Measurements from ENCODE around the gene FHIT.

The FHIT gene

DNA sequence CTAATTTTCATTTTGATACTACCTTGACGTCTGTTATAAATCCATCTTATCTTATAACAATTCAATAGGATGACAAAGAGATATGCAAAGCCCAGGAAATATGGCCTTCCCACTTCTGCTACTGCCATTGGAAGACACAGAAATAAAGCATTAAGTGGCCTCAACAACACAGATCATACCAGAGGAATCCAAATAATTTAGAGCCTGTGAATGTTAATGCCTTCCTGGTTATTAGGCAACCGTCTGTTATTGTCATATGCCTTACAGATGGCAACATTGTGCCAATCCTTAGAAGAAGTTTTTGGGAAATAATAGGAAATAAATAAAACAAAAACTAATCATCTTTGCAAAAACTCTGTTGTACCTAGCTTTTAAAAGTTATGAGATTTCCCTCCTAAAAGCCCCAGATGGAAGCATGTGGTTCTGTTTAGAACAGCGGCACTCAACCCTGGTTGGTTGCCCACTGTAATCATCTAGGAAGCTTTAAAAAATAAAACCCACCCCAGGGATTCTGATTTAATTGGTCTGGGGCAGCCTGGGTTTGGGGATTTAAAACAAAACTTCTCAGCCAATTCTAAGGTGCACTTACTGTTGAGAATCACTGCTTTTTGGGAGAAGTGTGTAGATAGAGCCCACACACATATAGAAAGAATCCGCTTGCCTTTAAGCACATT, 1496.7 kb downstream of the FHIT start:
- DNase-seq (ENCODE audit: low spot score) (no peak), FAIRE-seq (no peak)

DNA sequence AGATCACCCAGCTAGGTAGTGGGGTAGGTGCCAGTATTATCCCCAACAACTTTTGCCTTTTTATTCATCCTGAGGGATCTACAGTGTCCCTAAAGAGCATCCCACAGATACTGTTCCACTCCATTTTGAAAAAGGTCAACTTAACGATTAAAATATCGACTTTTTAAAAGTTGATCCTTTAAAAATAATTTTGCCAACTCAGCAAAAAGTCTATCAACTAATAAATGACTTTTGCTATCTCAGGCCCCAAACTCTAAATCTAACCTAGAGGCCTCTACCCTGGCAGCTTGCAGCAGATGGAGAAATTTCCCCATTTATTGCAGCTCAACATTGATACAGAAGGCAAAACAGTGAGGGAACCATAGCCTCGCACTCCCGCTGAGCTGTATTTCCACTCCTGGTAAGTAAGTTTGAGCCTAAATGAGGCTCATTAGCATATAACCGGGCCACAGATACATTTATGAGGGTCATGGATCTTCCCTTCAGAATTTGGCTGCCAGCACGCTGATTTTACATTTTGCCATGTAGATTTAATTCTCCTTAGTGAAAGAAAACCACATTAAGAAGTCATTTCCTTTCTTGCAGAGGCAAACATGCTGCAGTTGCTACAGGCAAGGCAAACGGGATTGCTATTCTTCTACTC, 1497.3 kb downstream of the FHIT start:
- no peak for DNase-seq (ENCODE audit: low spot score)
- FAIRE-seq: no peak

DNA sequence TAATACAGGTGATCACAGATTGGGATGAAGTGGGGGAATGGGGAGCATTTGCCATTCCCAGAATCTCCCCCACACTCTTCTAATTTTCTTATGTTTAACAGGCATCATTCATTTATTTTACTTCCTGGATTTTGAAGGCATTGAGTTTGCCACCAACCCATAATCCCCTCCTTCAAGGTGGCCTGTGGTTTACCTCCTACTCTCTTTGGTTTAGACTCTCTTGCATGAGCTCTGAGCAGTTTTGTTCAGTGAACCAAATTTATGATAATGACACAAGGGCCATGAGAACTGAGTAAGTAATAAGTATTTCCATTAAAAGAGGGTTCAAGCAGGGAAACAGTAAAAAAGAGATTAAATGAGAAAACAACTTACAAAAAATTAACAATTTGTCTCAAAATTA, 1498.3 kb downstream of the FHIT start:
- no peak for DNase-seq (ENCODE audit: low spot score)
- FAIRE-seq: no peak

DNA sequence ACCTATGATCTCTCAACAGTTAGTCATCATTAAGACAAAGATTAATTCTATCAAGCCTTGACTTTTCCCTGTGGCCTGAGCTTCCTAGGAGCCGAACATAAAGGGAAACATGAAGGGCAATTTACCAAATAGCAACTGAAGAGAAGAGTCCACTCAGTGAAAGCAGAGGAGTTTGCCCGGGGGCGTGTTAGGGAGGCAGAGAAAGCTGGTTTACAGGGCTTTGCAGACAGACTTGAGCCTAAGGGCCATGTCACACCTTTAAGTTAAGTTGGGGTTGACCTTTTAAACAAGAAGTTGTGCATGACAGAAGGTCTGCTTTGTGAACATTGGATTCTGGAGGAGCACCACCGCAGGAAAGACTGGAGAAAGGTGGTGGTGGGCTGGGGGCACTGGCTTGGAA, 1499.6 kb downstream of the FHIT start:
- DNase-seq (ENCODE audit: low spot score) (no peak), FAIRE-seq (no peak)

DNA sequence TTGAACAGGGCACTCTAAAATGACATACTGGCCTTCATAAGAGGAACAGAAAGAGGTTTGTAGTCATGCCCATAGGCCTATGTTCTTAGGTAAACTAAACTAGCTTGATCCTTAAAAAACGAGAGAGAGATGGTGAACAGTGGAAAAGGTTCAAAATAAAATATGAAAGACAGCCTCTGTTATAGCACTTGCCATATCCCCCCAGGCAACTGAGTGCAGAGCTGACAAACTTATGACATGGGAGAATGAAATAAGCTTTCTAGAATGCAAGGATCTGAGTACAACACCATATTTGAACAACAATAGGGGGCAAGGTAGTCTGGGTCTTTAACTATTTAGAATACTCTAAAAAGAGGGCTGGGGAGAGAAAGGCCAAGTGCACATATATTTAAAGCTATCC, 1500.9 kb downstream of the FHIT start:
- FAIRE-seq (no peak), DNase-seq (ENCODE audit: low spot score) (no peak)

DNA sequence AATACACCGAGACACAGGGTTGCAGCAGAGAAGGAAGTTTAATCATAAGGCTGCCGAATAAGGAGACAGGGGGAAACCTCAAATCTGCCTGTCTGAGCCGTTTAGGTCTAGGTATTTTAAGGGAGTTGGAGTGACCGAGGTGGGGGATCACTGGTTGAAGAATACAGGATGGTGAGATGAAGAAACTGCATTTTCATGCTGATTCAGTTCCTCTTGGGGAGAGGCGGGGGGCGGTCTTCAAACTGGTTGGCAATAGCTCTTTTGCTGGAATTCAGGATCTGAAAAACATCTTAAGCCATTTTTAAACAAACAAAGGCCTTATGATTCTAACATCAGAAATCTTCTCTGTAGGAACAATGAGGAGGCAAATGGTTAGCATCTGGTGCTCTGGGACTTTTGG, 1502.0 kb downstream of the FHIT start:
- DNase-seq (ENCODE audit: low spot score): no peak
- no peak for FAIRE-seq

DNA sequence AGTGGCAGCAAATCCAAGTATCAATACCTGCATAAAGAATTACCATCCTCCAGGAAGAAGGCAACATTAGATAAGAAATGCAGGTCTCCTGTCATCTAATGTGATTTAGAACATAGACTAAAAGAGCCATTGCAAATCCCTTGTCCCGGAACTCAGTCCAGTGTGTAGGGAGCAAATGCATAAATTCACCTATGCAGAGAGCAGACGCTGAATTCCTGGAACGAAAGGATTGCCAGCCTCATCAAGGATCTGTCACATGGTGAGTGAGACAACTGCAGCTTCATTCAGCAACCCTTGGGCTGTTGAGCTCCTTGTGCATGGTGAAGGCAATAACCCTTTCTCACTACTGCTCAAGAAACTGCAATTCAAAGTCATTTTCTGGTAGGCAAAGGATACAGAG, 1504.7 kb downstream of the FHIT start:
- DNase-seq (ENCODE audit: low spot score) (no peak), FAIRE-seq (no peak)

DNA sequence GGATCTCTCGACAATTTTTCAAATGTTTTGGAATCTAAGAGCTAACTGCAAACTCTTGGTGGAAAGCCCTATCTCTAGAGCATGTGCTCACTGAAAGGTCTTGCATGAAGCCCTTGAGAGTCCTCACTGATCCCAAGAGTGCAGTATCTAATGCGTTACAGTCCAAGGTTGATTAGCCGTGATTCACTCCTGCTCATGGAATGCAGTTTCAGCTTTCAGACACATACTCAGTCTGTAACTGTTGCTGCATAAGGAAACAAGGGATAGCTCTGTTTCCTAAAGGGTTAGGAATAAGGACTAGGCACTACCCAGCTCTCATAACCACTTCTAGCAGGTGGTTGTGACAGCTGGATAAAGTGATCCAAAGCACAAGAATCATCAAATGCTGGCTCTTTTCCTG, 1514.0 kb downstream of the FHIT start:
- FAIRE-seq: no peak
- DNase-seq (ENCODE audit: low spot score): no peak

DNA sequence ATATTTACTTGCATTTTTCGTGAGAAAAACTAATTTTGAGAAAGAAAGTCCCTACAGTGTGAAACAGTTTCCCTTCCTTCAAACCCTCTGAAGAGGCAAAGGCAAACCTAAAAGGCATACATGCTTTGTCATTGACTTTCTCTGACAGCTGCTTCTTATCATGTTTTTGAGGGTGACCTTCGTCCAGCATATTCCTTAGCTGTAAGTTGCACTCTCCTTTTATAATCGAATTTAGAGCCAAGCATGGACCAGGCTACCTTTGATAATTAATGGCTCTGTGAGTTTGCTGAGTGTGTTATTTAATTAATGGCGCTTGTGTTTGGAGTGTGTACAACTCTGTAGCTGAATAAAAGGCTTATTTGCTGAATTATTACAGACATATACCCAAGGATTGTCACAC, 1517.2 kb downstream of the FHIT start:
- FAIRE-seq: no peak

DNA sequence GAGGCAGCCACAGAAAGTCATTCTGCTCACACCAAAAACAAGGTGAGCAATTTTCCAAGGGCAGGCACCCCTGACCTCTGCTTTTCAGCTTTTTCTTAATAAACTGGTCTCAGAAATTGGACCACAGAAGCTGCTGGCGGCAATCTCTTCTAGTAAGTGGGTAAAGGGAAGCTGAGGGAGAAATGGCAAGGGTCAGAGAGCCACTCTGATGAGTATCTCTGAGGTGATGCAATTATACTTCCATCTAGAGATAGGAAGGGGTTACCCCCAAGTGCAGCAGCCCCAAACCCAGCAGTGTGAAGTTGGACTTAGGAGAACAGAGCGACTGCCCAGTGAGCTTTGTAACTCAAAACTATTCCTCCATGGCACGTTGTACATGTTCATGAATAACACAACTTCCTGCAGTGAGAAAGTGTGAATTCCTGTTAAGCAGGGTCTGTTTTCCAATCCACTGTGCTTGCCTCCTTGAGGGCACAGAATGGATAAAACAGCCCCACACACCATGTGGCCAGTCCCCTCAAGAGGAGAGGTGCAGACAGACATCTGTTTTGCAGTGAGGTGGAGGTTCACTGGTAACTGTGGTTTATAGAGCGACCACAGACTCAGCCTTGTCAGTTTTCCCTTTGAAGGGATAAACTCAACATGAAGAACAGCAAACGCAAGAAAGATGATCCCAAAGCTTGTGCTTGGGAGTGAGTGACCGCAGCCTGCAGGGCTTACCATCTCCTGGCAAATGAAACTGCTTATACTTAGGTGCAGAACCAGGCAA, 1518.0 kb downstream of the FHIT start:
- FAIRE-seq (no peak), DNase-seq (ENCODE audit: low spot score) (no peak)

More for the DNA sequence above, 1517.2 kb downstream of the FHIT start:
- no peak for DNase-seq (ENCODE audit: low spot score)

DNA sequence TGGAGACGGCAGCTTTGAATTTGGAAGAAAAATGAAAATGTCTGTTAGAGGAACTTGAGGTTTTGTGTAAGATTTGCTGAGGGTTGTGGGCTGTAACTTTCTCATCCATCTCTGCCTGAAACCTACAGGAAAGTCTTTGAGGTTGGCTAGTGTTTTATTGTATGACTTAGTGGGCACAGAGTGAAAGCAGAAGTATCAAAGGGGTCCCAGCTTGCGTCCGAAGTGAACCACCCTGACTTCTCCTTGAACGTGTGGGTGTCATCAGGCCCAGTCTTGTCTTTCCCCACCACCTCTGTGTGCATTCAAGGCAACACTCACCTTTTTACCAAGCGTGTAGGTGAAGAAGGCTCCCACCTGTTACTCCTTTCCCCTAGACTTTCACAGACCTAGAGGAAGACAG, 1519.3 kb downstream of the FHIT start:
- DNase-seq (ENCODE audit: low spot score) (no peak), FAIRE-seq (no peak)

DNA sequence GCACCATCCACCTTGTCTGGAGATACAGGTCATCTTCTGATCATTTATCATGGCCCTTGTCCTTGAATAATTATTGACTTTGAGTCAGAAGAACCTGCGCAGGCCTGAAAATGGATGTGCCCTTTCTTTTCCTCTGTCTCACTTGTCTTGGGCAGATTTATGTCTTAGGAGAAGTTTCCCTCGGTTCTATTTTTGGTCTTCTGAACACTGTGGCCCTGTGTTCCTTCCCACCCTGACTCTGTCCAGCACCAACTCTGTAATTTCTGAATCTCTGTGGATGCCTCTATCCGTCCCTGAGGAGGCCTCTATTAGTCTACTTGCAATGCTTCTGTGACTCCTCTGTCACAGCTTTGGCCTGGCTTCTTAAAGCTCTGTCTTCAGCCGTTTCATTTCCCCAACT, 1520.7 kb downstream of the FHIT start:
- FAIRE-seq: no peak
- DNase-seq (ENCODE audit: low spot score): no peak

DNA sequence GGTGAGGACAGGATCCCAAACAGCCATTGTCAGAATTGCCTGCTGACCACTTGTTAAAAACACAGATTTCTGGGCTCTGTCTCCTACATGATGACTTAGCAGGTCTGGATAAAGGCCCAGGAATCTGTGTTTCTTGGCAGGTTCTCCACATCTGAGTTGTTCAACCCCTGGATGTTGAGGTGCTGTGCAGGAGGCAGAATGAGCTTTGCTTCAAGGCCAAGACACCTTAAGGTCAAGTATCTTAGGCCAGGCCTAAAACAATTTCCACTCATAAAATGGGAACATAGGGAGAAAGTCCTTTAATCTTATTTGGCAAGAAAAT, 1522.7 kb downstream of the FHIT start:
- FAIRE-seq: no peak
- no peak for DNase-seq (ENCODE audit: low spot score)

DNA sequence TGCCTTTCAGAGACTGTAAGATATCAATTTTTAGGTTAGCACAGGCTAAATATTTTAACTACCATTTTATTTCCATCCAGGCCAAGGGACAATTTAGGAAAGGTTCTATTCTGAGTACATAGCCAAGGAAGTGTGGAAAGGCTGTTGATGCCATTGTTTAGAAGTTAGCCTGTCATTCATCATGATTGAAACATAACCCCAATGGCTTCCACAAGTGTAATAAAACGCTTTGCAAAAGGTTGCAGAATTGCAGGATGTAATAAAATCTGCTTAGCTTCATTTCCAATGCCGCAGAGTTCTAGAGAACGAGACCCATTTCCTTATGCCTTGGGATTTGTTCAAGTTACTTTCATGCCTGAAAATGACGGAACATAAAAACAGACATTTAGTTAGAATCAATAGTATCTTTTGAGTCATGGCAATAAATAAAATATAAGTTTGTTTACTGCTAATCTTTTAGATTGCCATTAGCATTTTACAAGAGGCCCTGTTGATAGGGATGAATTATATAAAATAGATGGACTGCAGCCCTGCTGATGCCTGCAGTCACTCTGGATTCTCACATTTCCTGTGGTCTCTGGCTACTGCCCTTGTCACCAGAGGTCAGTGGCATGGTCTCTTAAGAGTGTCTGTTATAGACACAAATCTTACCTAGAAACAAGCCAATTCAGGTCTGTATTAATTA, 1523.2 kb downstream of the FHIT start:
- FAIRE-seq (no peak), DNase-seq (ENCODE audit: low spot score) (no peak)

DNA sequence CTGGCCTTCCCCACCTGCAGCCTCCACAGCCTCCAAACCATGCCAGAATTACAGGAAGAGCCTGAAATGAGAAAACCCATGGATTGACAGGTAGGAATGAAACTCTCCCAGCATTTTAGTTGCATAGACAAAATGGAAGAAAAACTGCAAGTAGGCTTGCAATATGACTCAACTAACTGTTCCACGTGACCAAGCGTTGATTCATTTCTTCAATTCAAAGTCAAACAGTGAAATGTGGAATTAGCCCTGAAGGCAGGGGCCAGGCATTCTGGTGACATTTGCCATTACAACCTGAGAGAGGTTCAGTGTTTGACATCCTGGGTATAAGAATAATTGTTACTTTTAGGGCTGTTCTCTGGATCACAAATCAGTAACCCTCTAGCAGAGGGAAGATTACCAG, 1525.0 kb downstream of the FHIT start:
- FAIRE-seq (no peak), DNase-seq (ENCODE audit: low spot score) (no peak)

DNA sequence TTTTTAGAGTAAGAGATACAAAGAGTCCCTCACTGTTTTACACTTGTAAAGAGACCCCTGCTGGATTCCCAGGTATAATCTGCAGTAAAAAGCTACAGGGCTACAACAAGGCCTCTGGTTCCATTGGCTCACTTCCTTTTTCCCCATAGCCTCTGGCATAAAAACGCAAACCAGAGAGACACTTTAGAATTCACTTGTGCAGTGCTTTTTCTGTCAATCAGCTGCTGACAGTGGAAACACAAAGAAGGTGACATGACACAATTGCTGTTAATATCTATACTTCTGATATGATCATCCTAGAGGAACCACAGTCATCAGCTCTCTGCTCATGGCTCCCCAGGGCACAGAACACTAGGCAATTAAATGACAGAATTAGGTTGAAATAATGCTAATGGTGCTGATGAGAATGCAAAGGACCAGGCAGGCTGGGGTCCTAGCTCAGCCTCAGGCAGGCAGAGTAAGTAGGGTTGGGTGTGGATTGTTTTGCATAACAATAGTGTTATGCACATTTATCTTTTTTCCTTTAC, 1533.5 kb downstream of the FHIT start:
- DNase-seq (ENCODE audit: low spot score) (no peak), FAIRE-seq (no peak)

DNA sequence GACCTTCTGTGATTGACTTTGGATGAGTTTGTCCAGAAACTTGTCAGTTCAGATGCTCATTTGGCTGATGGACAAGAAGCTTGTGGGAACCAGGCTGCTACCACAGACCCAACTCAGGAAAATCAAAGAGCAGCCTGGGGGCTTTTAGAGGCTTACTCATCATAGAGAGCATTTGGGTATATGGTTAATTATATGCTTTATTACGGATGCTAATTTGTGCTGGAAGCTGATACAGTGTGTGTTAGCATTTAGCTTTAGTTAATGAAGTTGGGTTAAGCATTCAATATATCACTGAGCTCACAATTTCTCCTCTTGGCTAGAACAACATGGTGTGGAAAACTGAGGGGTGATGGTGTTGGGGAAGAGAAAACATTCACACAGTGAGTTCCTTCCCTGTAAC, 1537.2 kb downstream of the FHIT start:
- FAIRE-seq (no peak), DNase-seq (ENCODE audit: low spot score) (no peak)

DNA sequence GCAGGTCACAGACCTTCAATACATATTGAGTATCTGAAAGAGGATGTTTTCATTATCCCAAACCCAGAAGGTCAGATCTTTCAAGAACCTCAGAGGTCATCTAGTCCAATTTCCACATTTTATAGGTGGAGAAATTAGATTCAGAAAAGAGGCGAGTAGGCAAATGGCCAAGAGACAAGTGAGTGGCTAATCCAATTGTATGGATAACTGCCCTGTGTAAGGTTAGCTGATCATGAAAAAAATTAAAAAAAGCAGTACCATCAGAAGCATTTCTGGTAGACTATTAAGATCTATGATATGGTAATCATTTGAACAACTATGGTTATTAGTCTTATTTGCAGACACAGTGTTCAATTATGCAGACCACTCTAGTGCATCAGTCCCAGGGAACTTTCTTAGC, 1540.7 kb downstream of the FHIT start:
- no peak for FAIRE-seq

DNA sequence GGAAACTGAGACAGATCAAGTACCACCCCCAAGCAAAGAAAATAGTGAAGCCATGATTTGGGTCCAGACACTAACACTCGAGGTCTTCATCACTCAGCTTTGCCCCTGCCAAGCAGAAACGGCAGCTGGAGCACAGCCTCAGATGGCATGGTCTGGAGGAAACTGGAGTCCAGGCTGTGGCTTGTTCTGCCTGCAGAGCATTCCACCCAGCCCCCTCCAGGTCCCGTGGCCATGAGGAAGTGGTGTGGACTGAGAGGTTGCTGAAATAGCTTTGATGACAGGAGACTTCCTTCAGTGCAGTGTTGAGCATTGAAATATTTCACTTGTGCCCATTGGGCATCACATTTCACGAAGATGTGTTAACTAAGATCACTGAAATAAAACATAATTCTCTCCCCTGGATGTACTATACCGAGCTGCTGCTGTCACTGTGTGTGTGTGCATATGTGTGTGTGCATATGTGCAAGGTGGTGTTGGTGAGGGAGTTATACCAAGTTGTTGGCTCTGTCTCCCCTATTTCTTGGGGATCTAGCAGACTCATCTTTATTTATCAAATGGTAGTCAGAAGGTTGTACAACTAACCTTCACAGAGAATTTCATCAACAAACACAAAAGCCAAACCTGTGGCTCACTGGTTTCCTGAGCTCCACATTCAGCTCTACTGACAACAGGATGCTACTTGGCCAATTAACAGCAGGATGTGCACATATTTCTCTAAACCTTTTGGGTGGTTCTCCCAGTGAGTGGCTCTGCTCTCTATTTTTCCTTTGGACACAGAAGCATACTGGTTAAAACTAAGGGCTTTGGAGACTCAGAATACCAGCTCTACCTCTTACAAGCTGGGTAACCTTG, 1541.3 kb downstream of the FHIT start:
- FAIRE-seq: no peak
- no peak for DNase-seq (ENCODE audit: low spot score)

More for the DNA sequence above, 1540.7 kb downstream of the FHIT start:
- no peak for DNase-seq (ENCODE audit: low spot score)

DNA sequence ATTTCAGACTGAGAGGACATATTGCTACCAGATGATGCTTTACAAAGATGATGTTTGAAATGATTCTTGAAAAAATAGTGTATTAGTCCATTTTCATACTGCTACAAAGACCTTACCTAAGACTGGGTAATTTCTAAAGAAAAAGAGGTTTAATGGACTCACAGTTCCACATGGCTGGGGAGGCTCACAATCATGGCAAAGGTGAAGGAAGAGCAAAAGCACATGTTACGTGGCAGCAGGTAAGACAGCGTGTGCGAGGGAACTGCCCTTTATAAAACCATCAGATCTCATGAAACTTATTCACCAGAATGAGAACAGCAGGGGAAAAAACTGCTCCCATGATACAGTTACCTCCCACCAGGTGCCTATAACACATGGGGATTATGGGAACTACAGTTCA, 1543.0 kb downstream of the FHIT start:
- no peak for FAIRE-seq
- DNase-seq (ENCODE audit: low spot score): no peak

DNA sequence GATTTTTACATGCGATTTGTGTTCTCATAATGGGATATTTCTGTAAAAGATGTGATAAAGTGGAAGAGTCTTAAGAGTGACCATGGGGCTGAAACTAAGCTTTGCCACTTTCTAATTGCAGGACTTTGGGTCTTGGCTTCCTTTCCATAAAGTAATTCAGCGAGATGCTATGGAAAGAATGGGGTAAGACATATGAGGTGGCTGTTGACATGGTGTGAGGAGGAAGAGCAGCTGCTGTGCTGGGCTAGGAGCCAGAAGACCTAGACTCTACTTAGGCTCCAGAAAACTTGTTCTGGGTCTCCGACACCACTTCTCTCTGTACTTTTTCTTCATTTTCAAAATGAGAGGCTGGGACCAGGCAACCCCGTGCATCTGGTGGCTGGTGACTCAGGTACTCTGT, 1547.0 kb downstream of the FHIT start:
- DNase-seq (ENCODE audit: low spot score): no peak
- FAIRE-seq: no peak

Measured in RCC 7860 (cell line).